Measurements from ENCODE around the gene CYFIP1. TPM values are rescaled to one million over a fixed set of nuclear protein-coding genes. Genes with fewer than 3 reads are reported as not detected.
A peak's percentile ranks its signal among the peaks of the same experiment; 100 is the strongest.

CYFIP1 gene
- 205 and 211 TPM in 2 replicates for total RNA-seq (2022)
- Bru-seq, nascent RNA: percentile 80 among the genes with signal in this experiment
- BruChase-seq, experiment 1, labeled RNA remaining after a 2-hour chase: percentile 82 among the genes with signal in this experiment
- BruChase-seq, experiment 2, labeled RNA remaining after a 6-hour chase: percentile 89 among the genes with signal in this experiment
- long read RNA-seq, full-length matches to known transcripts: 209 of 332 reads
- long read RNA-seq, partial matches to known transcripts: 71 of 332 reads
- long read RNA-seq, other reads (novel, unspliced or antisense): 52 of 332 reads

DNA sequence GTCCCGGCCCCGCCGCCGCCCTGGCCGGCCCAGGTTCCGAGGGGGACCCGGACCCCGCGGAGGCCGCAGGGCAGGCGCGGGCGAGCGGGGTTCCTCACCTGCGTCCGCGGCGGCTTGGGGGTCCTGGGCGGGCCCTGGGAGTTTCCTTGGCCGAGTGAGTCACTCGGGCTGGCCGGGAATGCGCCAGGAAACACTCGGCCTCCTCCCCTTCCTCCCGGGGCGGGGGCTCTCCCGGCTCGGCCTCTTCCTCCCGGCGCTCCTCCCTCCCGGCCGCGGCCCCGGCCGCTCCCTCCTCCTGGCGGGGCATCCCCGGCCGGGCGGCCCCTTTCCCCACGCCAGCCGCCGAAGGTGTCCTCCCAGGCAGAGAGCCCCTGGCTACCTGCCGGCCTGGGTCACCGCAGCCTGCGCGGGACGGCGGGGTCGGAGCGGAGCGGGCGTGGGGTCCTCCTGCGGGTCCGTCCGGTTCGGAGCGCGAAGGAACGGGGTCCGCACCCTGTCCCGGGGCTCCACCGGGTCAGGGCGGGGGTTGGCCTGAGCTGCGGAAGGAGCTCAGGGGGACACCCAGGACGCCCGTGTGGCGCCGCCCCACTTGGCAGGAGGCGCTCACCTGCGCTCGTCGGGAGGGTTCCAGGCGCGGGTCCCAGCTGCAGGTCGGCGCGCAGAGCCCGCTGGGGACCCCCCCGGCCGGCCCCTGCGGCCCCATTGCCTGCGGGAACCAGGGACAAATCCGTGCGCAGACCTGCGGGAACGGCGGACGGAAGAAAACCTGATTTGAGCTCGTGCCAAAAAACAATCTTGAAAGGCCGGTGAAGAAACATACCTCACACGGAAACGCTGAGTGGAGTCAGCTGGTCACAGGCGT lies at the start of gene CYFIP1:
CYFIP1 (minus strand) TSS at position 180 of the 862 bp plus-strand sequence. CDS start 33,083 bp downstream, outside the sequence.
- DNase-seq: peak; percentile 90 to 94
- Mint-ChIP-seq H3K27ac (ENCODE audit: unreplicated experiment) (peak within 1 kb of the TSS; percentile 70), H3K4me1 (ENCODE audit: low read depth, unreplicated experiment) (peaks cover 6% of the 10 kb centered on the region), H3K9me3 (ENCODE audit: unreplicated experiment) (no peaks in the 10 kb centered on the region), H3K4me3 (ENCODE audit: unreplicated experiment) (peak within 1 kb of the TSS; percentile 91), H3K36me3 (ENCODE audit: insufficient read depth, unreplicated experiment) (peaks cover 18% of the 10 kb centered on the region), H3K27me3 (ENCODE audit: insufficient read depth, unreplicated experiment) (no peaks in the 10 kb centered on the region)
- no peaks in the 10 kb centered on the region for H3K27me3 ChIP-seq (replicated peaks; ENCODE audit: control insufficient read depth, insufficient read depth, low read length)
- no TSS peak for BruUV-seq (replicated peaks)
- TF ChIP-seq, protein P1, sequence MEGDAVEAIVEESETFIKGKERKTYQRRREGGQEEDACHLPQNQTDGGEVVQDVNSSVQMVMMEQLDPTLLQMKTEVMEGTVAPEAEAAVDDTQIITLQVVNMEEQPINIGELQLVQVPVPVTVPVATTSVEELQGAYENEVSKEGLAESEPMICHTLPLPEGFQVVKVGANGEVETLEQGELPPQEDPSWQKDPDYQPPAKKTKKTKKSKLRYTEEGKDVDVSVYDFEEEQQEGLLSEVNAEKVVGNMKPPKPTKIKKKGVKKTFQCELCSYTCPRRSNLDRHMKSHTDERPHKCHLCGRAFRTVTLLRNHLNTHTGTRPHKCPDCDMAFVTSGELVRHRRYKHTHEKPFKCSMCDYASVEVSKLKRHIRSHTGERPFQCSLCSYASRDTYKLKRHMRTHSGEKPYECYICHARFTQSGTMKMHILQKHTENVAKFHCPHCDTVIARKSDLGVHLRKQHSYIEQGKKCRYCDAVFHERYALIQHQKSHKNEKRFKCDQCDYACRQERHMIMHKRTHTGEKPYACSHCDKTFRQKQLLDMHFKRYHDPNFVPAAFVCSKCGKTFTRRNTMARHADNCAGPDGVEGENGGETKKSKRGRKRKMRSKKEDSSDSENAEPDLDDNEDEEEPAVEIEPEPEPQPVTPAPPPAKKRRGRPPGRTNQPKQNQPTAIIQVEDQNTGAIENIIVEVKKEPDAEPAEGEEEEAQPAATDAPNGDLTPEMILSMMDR (IDR thresholded peaks at IDR 0.05; ENCODE audit: insufficient read depth in 1 of 2, low read depth in 1 of 2, low read length in 1 of 2, severe bottlenecking in 1 of 2, unreplicated experiment in 1 of 2): no peak
- CTCF ChIA-PET: interaction anchor here (0.7 kb wide), 1 partner anchor 40 kb away, joined by 3 read pairs; no protein-coding TSS in a partner anchor
- H3K36me3 ChIP-seq (ENCODE audit: control insufficient read depth, insufficient read depth, low read length): no peaks in the 10 kb centered on the region
- POLR2A ChIA-PET: interaction anchor here (0.5 to 2.0 kb wide), 4 partner anchors 39 to 142 kb away, joined by 3 to 10 read pairs (median 4); partner anchors contain the start of genes NIPA2 and TUBGCP5
- peak within 1 kb of the TSS; percentile 94 for H3K4me3 ChIP-seq (ENCODE audit: low read depth, low read length)
- peaks cover 4% of the 10 kb centered on the region; the same call in 1 of the 2 replicates for H3K4me1 ChIP-seq
- intact Hi-C loops (cut with micrococcal nuclease; ENCODE audit: unreplicated experiment): loop anchor here (1.0 kb wide), 1 partner anchor 88 kb away; no protein-coding TSS in a partner anchor
- H3K9me3 ChIP-seq: no peaks in the 10 kb centered on the region

DNA sequence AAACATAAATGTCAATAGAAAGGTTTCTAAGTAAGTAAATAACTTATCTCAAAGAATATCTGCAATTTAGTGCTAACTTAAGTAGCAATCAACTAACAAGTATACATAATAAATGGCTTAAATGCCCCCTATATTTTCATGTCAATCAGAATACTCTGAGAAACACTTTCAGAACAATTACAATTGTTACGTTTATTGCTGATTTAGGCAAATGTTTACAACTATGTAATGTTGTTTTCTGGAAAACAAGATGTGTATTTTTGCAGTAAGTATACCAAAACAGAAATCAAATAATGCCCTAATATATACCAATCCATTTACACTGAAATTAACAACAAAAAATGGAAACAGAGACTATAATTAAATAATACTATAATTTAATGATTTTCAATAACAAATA lies 46.0 kb upstream of the CYFIP1 start:
- H3K27me3 ChIP-seq (replicated peaks; ENCODE audit: control insufficient read depth, insufficient read depth, low read length): no peaks in the 10 kb centered on the region
- TF ChIP-seq, protein P1 (IDR thresholded peaks at IDR 0.05; ENCODE audit: insufficient read depth in 1 of 2, low read depth in 1 of 2, low read length in 1 of 2, severe bottlenecking in 1 of 2, unreplicated experiment in 1 of 2): no peak
- peaks cover 91% of the 10 kb centered on the region for H3K36me3 Mint-ChIP-seq (ENCODE audit: insufficient read depth, unreplicated experiment)
- H3K4me3 ChIP-seq (ENCODE audit: low read depth, low read length): no peak overlapping the region
- no peak for DNase-seq
- BruUV-seq (replicated peaks): no TSS peak
- H3K9me3 ChIP-seq: no peaks in the 10 kb centered on the region
- ChIA-PET POLR2A (no interaction called here), CTCF (no interaction called here)
- H3K4me3 Mint-ChIP-seq (ENCODE audit: unreplicated experiment): no peak overlapping the region
- intact Hi-C loops (cut with micrococcal nuclease; ENCODE audit: unreplicated experiment): no loop called here
- H3K27me3 Mint-ChIP-seq (ENCODE audit: insufficient read depth, unreplicated experiment): no peaks in the 10 kb centered on the region
- no peaks in the 10 kb centered on the region for H3K9me3 Mint-ChIP-seq (ENCODE audit: unreplicated experiment)
- H3K27ac Mint-ChIP-seq (ENCODE audit: unreplicated experiment): no peak overlapping the region
- peaks cover 2% of the 10 kb centered on the region for H3K36me3 ChIP-seq (ENCODE audit: control insufficient read depth, insufficient read depth, low read length)
- no peaks in the 10 kb centered on the region for H3K4me1 ChIP-seq
- no peaks in the 10 kb centered on the region for H3K4me1 Mint-ChIP-seq (ENCODE audit: low read depth, unreplicated experiment)

DNA sequence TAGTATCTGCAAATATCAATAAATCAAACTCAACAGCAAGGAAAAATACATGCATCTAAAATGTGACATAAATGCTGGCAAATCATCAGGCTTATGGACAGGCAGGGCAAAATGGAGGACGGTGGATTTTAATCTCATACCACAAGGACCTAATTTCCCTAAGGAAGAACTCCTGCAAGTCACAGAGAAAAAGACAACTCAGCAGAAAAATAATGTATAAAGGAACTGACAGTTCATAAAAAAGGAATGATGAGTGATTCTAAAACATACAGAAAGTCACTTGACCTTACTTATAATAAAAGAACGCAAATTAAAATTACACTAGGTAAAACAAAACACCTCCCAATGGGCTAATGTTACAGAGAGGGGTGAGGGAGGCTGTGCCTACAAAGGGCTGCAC lies 42.0 kb upstream of the CYFIP1 start:
- H3K9me3 Mint-ChIP-seq (ENCODE audit: unreplicated experiment): no peaks in the 10 kb centered on the region
- Histone ChIP-seq H3K27me3 (replicated peaks; ENCODE audit: control insufficient read depth, insufficient read depth, low read length) (no peaks in the 10 kb centered on the region), H3K4me3 (ENCODE audit: low read depth, low read length) (no peak overlapping the region), H3K4me1 (no peaks in the 10 kb centered on the region), H3K36me3 (ENCODE audit: control insufficient read depth, insufficient read depth, low read length) (peaks cover 5% of the 10 kb centered on the region), H3K9me3 (no peaks in the 10 kb centered on the region)
- DNase-seq: no peak
- H3K27me3 Mint-ChIP-seq (ENCODE audit: insufficient read depth, unreplicated experiment): no peaks in the 10 kb centered on the region
- POLR2A ChIA-PET: no interaction called here
- TF ChIP-seq, protein P1 (IDR thresholded peaks at IDR 0.05; ENCODE audit: insufficient read depth in 1 of 2, low read depth in 1 of 2, low read length in 1 of 2, severe bottlenecking in 1 of 2, unreplicated experiment in 1 of 2): no peak
- CTCF ChIA-PET: no interaction called here
- no peaks in the 10 kb centered on the region for H3K4me1 Mint-ChIP-seq (ENCODE audit: low read depth, unreplicated experiment)
- H3K27ac Mint-ChIP-seq (ENCODE audit: unreplicated experiment): no peak overlapping the region
- no TSS peak for BruUV-seq (replicated peaks)
- intact Hi-C loops (cut with micrococcal nuclease; ENCODE audit: unreplicated experiment): no loop called here
- H3K4me3 Mint-ChIP-seq (ENCODE audit: unreplicated experiment): no peak overlapping the region
- peaks cover 83% of the 10 kb centered on the region for H3K36me3 Mint-ChIP-seq (ENCODE audit: insufficient read depth, unreplicated experiment)
